Right renal cortex interstitium (tissue), 3 donors: Measurements from ENCODE around the gene PLEKHN1. TPM values are rescaled to one million over a fixed set of nuclear protein-coding genes. Genes with fewer than 3 reads are reported as not detected.
A peak's percentile ranks its signal among the peaks of the same experiment; 100 is the strongest.

ENCODE experiments used
- DNase-seq, 3 donors: peaks; one replicate each; pipeline ENCODE4 v3.0.0-alpha.2; 2013; ENCODE audit warnings: low read depth in 3 of 3, low spot score in 2 of 3
- polyA plus RNA-seq, 3 donors: library from polyadenylated mRNA; unstranded; fragments of 120-200 nt; gene quantifications; one replicate each; pipeline ENCODE4 v1.2.1, GENCODE V29; 2013; ENCODE audit not compliant: insufficient read length in 3 of 3

Gene PLEKHN1
- polyA plus RNA-seq, 3 donors = 0.17 to 0.27 (median 0.22) TPM

GRCh38 chr1:929712-930632, 36.3 kb upstream of the PLEKHN1 start:
- no peak for DNase-seq

GRCh38 chr1:930633-931138, 35.6 kb upstream of the PLEKHN1 start:
- DNase-seq = no peak

GRCh38 chr1:931380-932172, 34.7 kb upstream of the PLEKHN1 start:
- no peak for DNase-seq

GRCh38 chr1:932173-932510, 34.1 kb upstream of the PLEKHN1 start:
- no peak for DNase-seq

GRCh38 chr1:932776-933602, 33.3 kb upstream of the PLEKHN1 start:
- DNase-seq = no peak

GRCh38 chr1:933603-933940, 32.7 kb upstream of the PLEKHN1 start:
- no peak for DNase-seq

- no peak for DNase-seq
Observed at GRCh38 chr1:934991-935750, 31.1 kb upstream of the PLEKHN1 start.

- no peak for DNase-seq
Observed at GRCh38 chr1:935751-936231, 30.5 kb upstream of the PLEKHN1 start.

GRCh38 chr1:936348-937264, 29.7 kb upstream of the PLEKHN1 start:
- no peak for DNase-seq

- DNase-seq = no peak
Observed at GRCh38 chr1:937521-937920, 28.8 kb upstream of the PLEKHN1 start.

- DNase-seq = no peak
Observed at GRCh38 chr1:938088-938683, 28.1 kb upstream of the PLEKHN1 start.

- no peak for DNase-seq
Observed at GRCh38 chr1:938711-939489, 27.4 kb upstream of the PLEKHN1 start.

- no peak for DNase-seq
Observed at GRCh38 chr1:939511-940106, 26.7 kb upstream of the PLEKHN1 start.

- DNase-seq = peak in 2 of 3 donors; percentile 78 to 80
Observed at GRCh38 chr1:940107-941014, 25.9 kb upstream of the PLEKHN1 start.

- DNase-seq = no peak
Observed at GRCh38 chr1:941015-941587, 25.2 kb upstream of the PLEKHN1 start.
